AG04449 (cell line): ENCODE measurements around the gene PRKCZ.

ENCODE experiments used
- CTCF ChIA-PET: fragments of 350-600 bp; formaldehyde crosslinking; extraction: SDS; loops from one replicate; lab custom pipeline; 2021; ENCODE audit warnings: antibody characterized with exemption; lab: Yijun Ruan, JAX
- POLR2A ChIA-PET: fragments of 400-600, 350-600 bp; formaldehyde crosslinking; extraction: SDS; loops from one replicate; lab custom pipeline; 2020; ENCODE audit warnings: antibody characterized with exemption, inconsistent platforms; lab: Yijun Ruan, JAX
- DNase-seq: peaks from one replicate; pipeline ENCODE4 v3.0.0-alpha.2; 2010; ENCODE audit warnings: low read depth, low spot score
- H3K4me3 ChIP-seq: 2 replicates; pipeline ENCODE4 v1.5.1; 2011; ENCODE audit warnings: low read depth, mild to moderate bottlenecking, control low read depth, low read length
- TF ChIP-seq, protein P1 (sequence below): IDR thresholded peaks from one replicate; pipeline ENCODE4 v1.5.1; 2011; ENCODE audit warnings: mild to moderate bottlenecking, moderate library complexity, low read length, control low read depth, inconsistent platforms; ENCODE audit not compliant: insufficient read depth; ENCODE audit errors: missing control alignments

Gene PRKCZ

DNA sequence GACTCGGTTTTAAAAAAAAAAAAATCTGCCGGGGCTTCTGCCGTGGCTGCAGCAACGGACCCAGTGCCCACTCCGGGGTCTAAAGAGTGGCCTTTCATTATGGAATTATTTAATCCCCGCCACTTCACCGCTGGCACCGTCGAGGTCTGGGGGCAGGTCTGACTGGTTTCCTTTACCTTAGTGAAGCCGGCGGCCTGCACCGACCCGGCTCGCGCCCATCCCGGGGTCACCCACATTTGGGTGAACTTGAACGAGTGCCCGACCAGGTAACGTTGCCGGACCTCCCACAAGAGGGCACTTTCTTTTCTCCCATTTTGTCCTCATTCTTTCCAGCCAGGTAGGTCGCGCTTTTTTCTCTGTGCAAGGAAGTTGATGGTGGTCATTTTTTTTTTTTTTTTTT is 4.3 kb downstream of the PRKCZ start:
- no peak for DNase-seq
- POLR2A ChIA-PET, result no interaction called here
- CTCF ChIA-PET, result interaction anchor here (7.0 kb wide), 1 partner anchor 9 kb away, joined by 46 read pairs; no protein-coding TSS in a partner anchor

DNA sequence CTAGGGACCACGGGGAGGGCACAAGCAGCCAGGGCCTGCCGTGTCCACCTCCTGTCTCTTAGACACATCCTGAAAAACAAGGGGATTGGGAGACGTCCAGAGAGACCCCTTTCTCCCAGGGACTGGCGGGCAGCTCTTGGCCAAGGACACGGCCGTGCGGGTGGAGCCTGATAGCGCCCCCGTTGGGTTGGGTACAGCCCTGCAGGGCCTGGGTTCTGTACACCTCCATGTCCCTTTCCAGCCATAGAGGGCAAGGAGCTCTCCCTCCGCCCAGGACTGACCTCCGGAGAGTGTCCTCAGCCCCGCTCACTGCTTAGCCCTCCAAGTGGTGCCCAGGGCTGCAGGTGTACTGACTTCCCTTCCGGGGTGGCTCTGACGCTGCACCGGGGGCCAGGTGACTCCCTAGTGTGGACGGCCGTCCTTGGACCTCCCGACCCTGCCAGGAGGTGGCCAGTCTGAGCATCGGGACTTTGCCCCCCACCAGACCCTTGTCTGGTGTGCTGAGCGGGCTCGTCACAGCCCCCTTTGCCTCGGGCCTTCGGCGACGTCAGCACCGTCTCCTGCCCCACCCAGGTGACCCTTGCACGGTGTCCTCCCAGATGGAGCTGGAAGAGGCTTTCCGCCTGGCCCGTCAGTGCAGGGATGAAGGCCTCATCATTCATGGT is 5.8 kb downstream of the PRKCZ start:
- H3K4me3 ChIP-seq, result no peak overlapping the region
- TF ChIP-seq, protein P1, sequence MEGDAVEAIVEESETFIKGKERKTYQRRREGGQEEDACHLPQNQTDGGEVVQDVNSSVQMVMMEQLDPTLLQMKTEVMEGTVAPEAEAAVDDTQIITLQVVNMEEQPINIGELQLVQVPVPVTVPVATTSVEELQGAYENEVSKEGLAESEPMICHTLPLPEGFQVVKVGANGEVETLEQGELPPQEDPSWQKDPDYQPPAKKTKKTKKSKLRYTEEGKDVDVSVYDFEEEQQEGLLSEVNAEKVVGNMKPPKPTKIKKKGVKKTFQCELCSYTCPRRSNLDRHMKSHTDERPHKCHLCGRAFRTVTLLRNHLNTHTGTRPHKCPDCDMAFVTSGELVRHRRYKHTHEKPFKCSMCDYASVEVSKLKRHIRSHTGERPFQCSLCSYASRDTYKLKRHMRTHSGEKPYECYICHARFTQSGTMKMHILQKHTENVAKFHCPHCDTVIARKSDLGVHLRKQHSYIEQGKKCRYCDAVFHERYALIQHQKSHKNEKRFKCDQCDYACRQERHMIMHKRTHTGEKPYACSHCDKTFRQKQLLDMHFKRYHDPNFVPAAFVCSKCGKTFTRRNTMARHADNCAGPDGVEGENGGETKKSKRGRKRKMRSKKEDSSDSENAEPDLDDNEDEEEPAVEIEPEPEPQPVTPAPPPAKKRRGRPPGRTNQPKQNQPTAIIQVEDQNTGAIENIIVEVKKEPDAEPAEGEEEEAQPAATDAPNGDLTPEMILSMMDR, result no peak
- DNase-seq, result no peak
- POLR2A ChIA-PET, result no interaction called here
- CTCF ChIA-PET, result interaction anchor here (1.1 to 7.0 kb wide), 2 partner anchors 11 to 111 kb away, joined by 3 to 46 read pairs; no protein-coding TSS in a partner anchor

More for the DNA sequence above, 4.3 kb downstream of the PRKCZ start:
- TF ChIP-seq, protein P1, result no peak
- no peak overlapping the region for H3K4me3 ChIP-seq

DNA sequence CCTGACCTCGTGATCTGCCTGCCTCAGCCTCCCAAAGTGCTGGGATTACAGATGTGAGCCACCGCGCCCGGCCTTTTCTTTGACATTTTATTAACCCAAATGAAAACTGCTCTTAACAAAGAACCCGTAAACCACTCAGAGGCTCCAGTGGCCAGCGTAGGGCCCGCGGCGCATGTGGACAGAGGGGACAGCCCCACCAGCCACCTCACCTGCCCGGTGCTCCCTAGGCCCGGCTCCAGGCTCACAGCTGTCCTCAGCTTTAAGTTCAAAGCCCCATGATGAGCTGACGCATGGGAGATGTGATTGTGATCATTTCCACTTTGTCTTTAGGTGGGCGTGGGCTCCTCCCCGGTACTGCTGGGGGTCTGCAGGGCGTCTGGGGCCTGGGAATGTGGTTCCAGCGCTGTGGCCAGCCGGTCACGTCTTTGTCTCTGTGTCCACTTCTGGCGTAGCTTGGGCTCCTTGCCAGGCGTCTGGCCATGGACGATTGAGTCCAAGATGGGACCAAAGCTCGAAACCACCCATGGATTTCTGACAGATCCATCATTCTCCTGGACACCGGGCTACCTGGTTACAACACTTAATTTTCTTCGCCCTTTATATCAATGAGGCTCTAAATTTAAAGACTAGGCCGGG is 6.9 kb downstream of the PRKCZ start:
- POLR2A ChIA-PET, result no interaction called here
- CTCF ChIA-PET, result interaction anchor here (7.0 kb wide), 1 partner anchor 12 kb away, joined by 46 read pairs; no protein-coding TSS in a partner anchor

DNA sequence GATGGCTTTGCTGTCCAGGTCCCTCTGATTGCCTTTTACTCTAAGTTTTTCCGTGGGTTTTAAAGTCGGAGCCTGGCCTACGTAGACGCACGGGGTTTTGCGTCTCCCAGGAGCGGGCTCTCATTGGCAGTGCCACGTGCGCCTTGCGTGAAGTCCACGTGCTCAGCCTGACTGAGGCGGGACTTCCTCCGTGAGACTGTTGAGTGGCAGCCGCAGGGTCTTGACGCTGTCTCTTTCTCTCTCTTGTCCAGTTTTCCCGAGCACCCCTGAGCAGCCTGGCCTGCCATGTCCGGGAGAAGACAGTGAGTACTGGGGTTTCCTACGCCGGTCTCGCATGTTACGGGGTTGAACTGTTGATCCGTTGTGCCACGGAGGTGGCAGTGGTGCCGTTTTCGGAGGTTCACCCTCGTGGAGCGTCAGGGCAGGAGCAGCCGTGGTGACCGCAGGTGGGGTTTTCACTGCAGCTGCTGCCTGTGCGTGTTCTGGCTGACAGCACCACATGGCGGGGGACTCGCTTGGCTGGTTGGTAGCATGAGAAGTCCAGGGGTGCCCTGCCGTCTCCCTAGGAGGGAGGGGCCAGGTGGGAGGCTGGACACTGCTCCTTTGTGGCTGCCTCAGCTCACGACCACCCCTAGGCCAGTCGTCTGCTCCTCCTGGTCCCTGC is 9.2 kb downstream of the PRKCZ start:
- TF ChIP-seq, protein P1, result no peak
- no peak overlapping the region for H3K4me3 ChIP-seq
- ChIA-PET CTCF (interaction anchor here (7.0 kb wide), 1 partner anchor 14 kb away, joined by 46 read pairs; no protein-coding TSS in a partner anchor), POLR2A (no interaction called here)
- DNase-seq, result no peak

More for the DNA sequence above, 6.9 kb downstream of the PRKCZ start:
- TF ChIP-seq, protein P1, result no peak
- no peak for DNase-seq
- H3K4me3 ChIP-seq, result no peak overlapping the region

DNA sequence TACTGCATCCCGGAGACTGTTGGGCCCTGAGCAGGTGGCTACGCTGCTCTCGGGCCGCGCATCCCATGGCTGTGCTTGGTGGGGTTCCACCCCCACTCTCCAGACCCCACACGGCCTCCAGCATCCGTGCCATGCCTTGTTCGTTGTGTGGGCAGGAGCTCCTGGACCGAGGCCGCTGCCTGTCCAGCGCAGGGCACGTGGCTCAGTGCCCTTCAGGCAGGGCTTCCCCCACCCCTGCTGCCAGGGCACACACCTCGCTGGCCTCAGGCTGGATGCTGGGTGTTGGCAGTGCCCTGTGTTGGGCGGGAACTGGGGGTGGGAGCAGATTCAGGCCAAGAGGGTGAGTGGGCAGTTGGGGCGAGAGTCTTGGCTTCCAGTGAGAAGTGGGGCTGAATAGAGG is 9.9 kb downstream of the PRKCZ start:
- no peak for DNase-seq
- H3K4me3 ChIP-seq, result no peak overlapping the region
- ChIA-PET CTCF (interaction anchor here (7.0 kb wide), 1 partner anchor 15 kb away, joined by 46 read pairs; no protein-coding TSS in a partner anchor), POLR2A (no interaction called here)
- TF ChIP-seq, protein P1, result no peak
